IMR-90 (cell line): ENCODE measurements around the gene GALNT9. TPM values are rescaled to one million over a fixed set of nuclear protein-coding genes. Genes with fewer than 3 reads are reported as not detected.

Experiments used
- ATAC-seq: fragments of 200-7000 bp; cut with Tn5 transposase; 2 replicates; pipeline ENCODE4 v1.9.1; 2020; ENCODE audit warnings: low read depth, mild to moderate bottlenecking, moderate library complexity
- BruUV-seq: library from RNA; stranded (reverse); fragments of 400-500 nt; replicated peaks from 2 replicates; lab custom pipeline; 2021; lab: Mats Ljungman, UMichigan
- CTCF ChIA-PET: fragments of 300-600 bp; formaldehyde crosslinking; extraction: SDS; loops from one replicate; lab custom pipeline; 2021; ENCODE audit warnings: antibody characterized with exemption; lab: Yijun Ruan, JAX
- POLR2A ChIA-PET: fragments of 300-600 bp; sonication (Branson Sonifier 250); formaldehyde crosslinking; loops from one replicate; lab custom pipeline; 2022; ENCODE audit warnings: antibody characterized with exemption; ENCODE audit not compliant: unreplicated experiment; lab: Charles Lee
- DNase-seq: peaks from one replicate; pipeline ENCODE4 v3.0.0; 2013
- H2AFZ ChIP-seq: replicated peaks from 2 replicates; pipeline ENCODE3; 2013; ENCODE audit warnings: low read length, mild to moderate bottlenecking; ENCODE audit not compliant: poor library complexity
- H2AK5ac ChIP-seq: 2 replicates; pipeline ENCODE4 v1.6.1; 2013; ENCODE audit warnings: low read depth, low read length, inconsistent platforms
- H2AK9ac ChIP-seq: replicated peaks from 2 replicates; pipeline ENCODE3; 2013; ENCODE audit warnings: mild to moderate bottlenecking, low read depth, low read length, moderate library complexity; ENCODE audit not compliant: poor library complexity
- H2BK120ac ChIP-seq: 2 replicates; pipeline ENCODE4 v1.6.1; 2013; ENCODE audit warnings: low read depth, low read length, inconsistent platforms
- H2BK15ac ChIP-seq: 3 replicates; pipeline ENCODE4 v1.6.1; 2013; ENCODE audit warnings: low read depth, low read length, inconsistent platforms
- H2BK20ac ChIP-seq: 2 replicates; pipeline ENCODE4 v1.6.1; 2013; ENCODE audit warnings: low read depth, mild to moderate bottlenecking, inconsistent platforms, low read length, moderate library complexity
- H2BK5ac ChIP-seq: 2 replicates; pipeline ENCODE4 v1.6.1; 2013; ENCODE audit warnings: mild to moderate bottlenecking, low read depth, low read length, inconsistent platforms; ENCODE audit not compliant: poor library complexity, severe bottlenecking
- H3K14ac ChIP-seq: replicated peaks from 2 replicates; pipeline ENCODE4 v1.6.1; 2013; ENCODE audit warnings: low read depth, low read length, inconsistent platforms
- H3K18ac ChIP-seq: 2 replicates; pipeline ENCODE4 v1.6.1; 2013; ENCODE audit warnings: low read depth, low read length, control low read depth
- H3K23ac ChIP-seq: 2 replicates; pipeline ENCODE4 v1.6.1; 2013; ENCODE audit warnings: low read depth, low read length, inconsistent platforms
- H3K27ac ChIP-seq: 2 replicates; pipeline ENCODE4 v1.5.1; 2013; ENCODE audit warnings: mild to moderate bottlenecking, control low read depth, low read length; ENCODE audit not compliant: insufficient read depth
- H3K27me3 ChIP-seq: 2 replicates; pipeline ENCODE4 v1.6.1; 2013; ENCODE audit warnings: low read length; ENCODE audit not compliant: control insufficient read depth, insufficient read depth
- H3K36me3 ChIP-seq: 2 replicates; pipeline ENCODE4 v1.6.1; 2013; ENCODE audit warnings: low read length, mixed read lengths; ENCODE audit not compliant: control insufficient read depth, insufficient read depth
- H3K4ac ChIP-seq: 2 replicates; pipeline ENCODE4 v1.6.1; 2013; ENCODE audit warnings: low read depth, low read length, inconsistent platforms
- H3K4me1 ChIP-seq: 2 replicates; pipeline ENCODE4 v1.6.1; 2013; ENCODE audit warnings: low read length, mixed read lengths; ENCODE audit not compliant: control insufficient read depth, insufficient read depth
- H3K4me2 ChIP-seq: 2 replicates; pipeline ENCODE4 v1.6.1; 2013; ENCODE audit warnings: low read depth, mild to moderate bottlenecking, control low read depth, low read length, moderate library complexity
- H3K4me3 ChIP-seq: 2 replicates; pipeline ENCODE4 v1.5.1; 2013; ENCODE audit warnings: low read depth, mild to moderate bottlenecking, control low read depth, low read length, moderate library complexity; ENCODE audit not compliant: insufficient read depth
- H3K56ac ChIP-seq: 2 replicates; pipeline ENCODE4 v1.6.1; 2013; ENCODE audit warnings: low read length, inconsistent platforms; ENCODE audit not compliant: insufficient read depth; ENCODE audit errors: extremely low read depth
- H3K79me1 ChIP-seq, 2 experiments: 2 replicates each; pipeline ENCODE4 v1.6.1; 2013; ENCODE audit warnings: low read length in 2 of 2, inconsistent platforms in 1 of 2, low read depth in 1 of 2
- H3K9ac ChIP-seq: 2 replicates; pipeline ENCODE4 v1.6.1; 2013; ENCODE audit warnings: low read depth, low read length, control low read depth
- H3K9me1 ChIP-seq: 2 replicates; pipeline ENCODE4 v1.6.1; 2013; ENCODE audit warnings: low read length, inconsistent platforms; ENCODE audit not compliant: insufficient read depth
- H3K9me3 ChIP-seq: 2 replicates; pipeline ENCODE4 v1.6.1; 2013; ENCODE audit warnings: low read length; ENCODE audit not compliant: control insufficient read depth, insufficient read depth
- H4K20me1 ChIP-seq: 2 replicates; pipeline ENCODE4 v1.6.1; 2013; ENCODE audit warnings: low read length, inconsistent platforms; ENCODE audit not compliant: insufficient read depth
- H4K5ac ChIP-seq: 2 replicates; pipeline ENCODE4 v1.6.1; 2013; ENCODE audit warnings: mild to moderate bottlenecking, low read depth, low read length, control low read depth
- H4K8ac ChIP-seq, 2 experiments: 2 replicates each; pipeline ENCODE4 v1.6.1; 2013; ENCODE audit warnings: low read depth in 2 of 2, low read length in 2 of 2, control low read depth in 1 of 2, inconsistent platforms in 1 of 2
- H4K91ac ChIP-seq: 2 replicates; pipeline ENCODE4 v1.6.1; 2013; ENCODE audit warnings: low read depth, low read length, inconsistent platforms; ENCODE audit not compliant: insufficient read depth
- CEBPB ChIP-seq: IDR thresholded peaks from 2 replicates; pipeline ENCODE4 v1.6.1; 2012; ENCODE audit warnings: low read depth, low read length, improper control_type of control experiment
- CHD1 ChIP-seq: IDR thresholded peaks from 2 replicates; pipeline ENCODE4 v1.6.1; 2012; ENCODE audit warnings: low read depth, low read length, improper control_type of control experiment
- FOS ChIP-seq: fragments of 150-350 bp; IDR thresholded peaks from 2 replicates; pipeline ENCODE4 v1.6.1; 2016; ENCODE audit warnings: low read depth, low read length
- MAFK ChIP-seq: IDR thresholded peaks from 2 replicates; pipeline ENCODE4 v1.6.1; 2012; ENCODE audit warnings: low read depth, low read length, improper control_type of control experiment
- MAZ ChIP-seq: IDR thresholded peaks from 2 replicates; pipeline ENCODE4 v1.6.1; 2012; ENCODE audit warnings: low read depth, mild to moderate bottlenecking, low read length, improper control_type of control experiment, moderate library complexity, borderline replicate concordance
- MXI1 ChIP-seq: IDR thresholded peaks from 2 replicates; pipeline ENCODE4 v1.6.1; 2012; ENCODE audit warnings: low read depth, mild to moderate bottlenecking, low read length, moderate library complexity, borderline replicate concordance
- NFE2L2 ChIP-seq: fragments of 150-350 bp; IDR thresholded peaks from 2 replicates; pipeline ENCODE4 v1.6.1; 2016; ENCODE audit warnings: low read depth, mild to moderate bottlenecking, low read length
- POLR2A ChIP-seq: IDR thresholded peaks from 2 replicates; pipeline ENCODE4 v1.6.1; 2012; ENCODE audit warnings: mild to moderate bottlenecking, low read depth, low read length
- RAD21 ChIP-seq: IDR thresholded peaks from 2 replicates; pipeline ENCODE4 v1.6.1; 2012; ENCODE audit warnings: low read length, improper control_type of control experiment
- RCOR1 ChIP-seq: IDR thresholded peaks from 2 replicates; pipeline ENCODE4 v1.6.1; 2012; ENCODE audit warnings: mild to moderate bottlenecking, low read length, improper control_type of control experiment; ENCODE audit not compliant: insufficient replicate concordance
- RFX5 ChIP-seq: IDR thresholded peaks from 2 replicates; pipeline ENCODE4 v1.8.0; 2012; ENCODE audit warnings: low read depth, mild to moderate bottlenecking, low read length, moderate library complexity
- SMC3 ChIP-seq: fragments of 150-350 bp; IDR thresholded peaks from 2 replicates; pipeline ENCODE4 v1.6.1; 2016; ENCODE audit warnings: low read depth, mild to moderate bottlenecking, antibody characterized with exemption, low read length, moderate library complexity
- WGBS, 2 experiments: methylation state at CpG; one replicate each; pipeline versions ENCODE4 v1.1.5 to v1.1.7; 2013; ENCODE audit warnings: missing lambda C conversion rate in 2 of 2; ENCODE audit not compliant: insufficient read length in 1 of 2; ENCODE audit errors: extremely low coverage in 2 of 2; 5-methylcytosine and 5-hydroxymethylcytosine counted together
- dilution Hi-C: fragments of 300-500 bp; cut with HindIII; formaldehyde crosslinking; loops from one replicate; pipeline ENCODE4 v1.14.3; 2018; ENCODE audit warnings: low sequenced_read_pairs; ENCODE audit not compliant: unreplicated experiment
- in situ Hi-C: fragments of 300-500 bp; cut with MboI; formaldehyde crosslinking; loops from 3 replicates; pipeline ENCODE4 v1.14.3; 2019; ENCODE audit warnings: low sequenced_read_pairs, inconsistent platforms, mixed read lengths
- intact Hi-C: fragments of 100-400 bp; cut with micrococcal nuclease; formaldehyde crosslinking; loops from 2 replicates; pipeline ENCODE4 v1.10.0; 2022
- polyA plus RNA-seq, 3 experiments: library from polyadenylated mRNA; depleted of rRNA; stranded (reverse); fragments of >200 nt; gene quantifications; 2 replicates each; pipeline ENCODE4 v1.2.3, GENCODE V29; 2012; ENCODE audit warnings: low replicate concordance in 1 of 3
- total RNA-seq: library from RNA; depleted of rRNA; stranded (reverse); fragments of >200 nt; gene quantifications from 2 replicates; pipeline ENCODE4 v1.2.3, GENCODE V29; 2012
- TF ChIP-seq, protein P1 (sequence below): conservative IDR thresholded peaks from 2 replicates; pipeline ENCODE4 v1.5.1; 2012; ENCODE audit warnings: mild to moderate bottlenecking, low read depth, low read length, improper control_type of control experiment
- TF ChIP-seq, protein P2 (sequence below): fragments of 150-350 bp; IDR thresholded peaks from 2 replicates; pipeline ENCODE4 v1.6.1; 2017; ENCODE audit warnings: mild to moderate bottlenecking, antibody characterized with exemption, low read length, low read depth
- TF ChIP-seq, protein P3 (sequence below): fragments of 150-350 bp; IDR thresholded peaks from 2 replicates; pipeline ENCODE4 v1.6.1; 2016; ENCODE audit warnings: low read depth, mild to moderate bottlenecking, low read length, moderate library complexity, borderline replicate concordance

GALNT9 gene
- total and polyA plus RNA-seq, 2 of the 4 experiments (the other 2 are of a cell fraction), result under 0.01 to 0.12 TPM

DNA sequence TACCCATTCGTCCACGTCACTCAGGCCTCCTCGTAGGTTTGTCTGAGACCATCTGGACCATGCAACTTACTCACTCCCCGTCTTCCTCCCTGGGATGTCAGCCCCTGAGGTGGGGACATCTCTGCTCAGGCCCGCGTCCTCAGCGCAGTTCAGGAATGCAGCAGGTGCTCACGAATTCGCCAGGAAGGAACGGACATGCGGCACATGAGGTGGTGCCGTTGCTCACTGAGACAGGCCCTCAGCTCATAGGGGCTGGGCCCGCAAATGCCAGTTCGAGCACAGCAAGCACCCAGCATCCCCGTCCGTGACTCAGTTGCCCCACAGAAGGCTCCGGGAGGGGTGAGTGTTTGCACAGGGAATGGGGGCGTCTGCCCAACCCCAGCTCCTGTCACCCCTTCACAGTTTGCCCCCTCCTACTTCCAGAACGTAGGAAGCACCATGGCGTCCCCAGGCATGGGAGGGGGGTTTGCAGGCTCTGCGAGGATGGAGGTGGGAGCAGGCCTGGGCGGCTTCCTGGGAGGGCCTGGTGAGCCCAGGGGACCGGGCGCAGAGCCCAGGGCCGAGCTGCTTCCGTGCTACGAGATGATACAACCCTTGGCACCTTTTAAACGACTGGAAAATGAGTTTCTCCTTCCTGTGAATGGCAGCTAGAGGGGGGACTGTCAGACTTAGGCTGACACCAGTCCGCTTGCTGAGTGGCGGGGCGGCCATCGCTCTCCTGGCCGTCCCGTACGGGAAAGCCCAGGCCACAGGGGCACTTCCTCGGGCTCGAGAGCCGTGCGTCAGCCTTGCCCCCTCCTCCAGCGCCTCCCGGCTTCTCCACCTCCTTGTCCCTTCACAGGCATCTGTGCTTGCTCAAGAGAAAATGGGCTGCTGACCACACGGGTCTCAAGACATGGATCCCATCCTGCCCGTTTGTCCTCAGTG, 6.9 kb downstream of the GALNT9 start:
- no peak overlapping the region for H3K56ac ChIP-seq
- in situ Hi-C loops (no loop called here), dilution Hi-C loops (no loop called here), intact Hi-C loops (no loop called here)
- H3K9ac ChIP-seq, result no peak overlapping the region
- no peak overlapping the region for H4K91ac ChIP-seq
- H2BK5ac ChIP-seq, result no peak overlapping the region
- no peak overlapping the region for H2AK5ac ChIP-seq
- no peak overlapping the region for H3K4me3 ChIP-seq
- no peak overlapping the region for H2BK120ac ChIP-seq
- ChIA-PET POLR2A (no interaction called here), CTCF (no interaction called here)
- H3K23ac ChIP-seq, result no peak overlapping the region
- no peak overlapping the region for H3K4me2 ChIP-seq
- no peak overlapping the region for H3K27ac ChIP-seq
- H4K8ac ChIP-seq, result no peak overlapping the region
- ATAC-seq (no peak; the same call in 1 of the 2 replicates), DNase-seq (no peak)
- H3K4me1 ChIP-seq, result no peaks in the 10 kb centered on the region
- H3K9me3 ChIP-seq, result no peaks in the 10 kb centered on the region
- no peak overlapping the region for H2BK20ac ChIP-seq
- H3K18ac ChIP-seq, result no peak overlapping the region
- H3K14ac ChIP-seq, result no peak overlapping the region
- no TSS peak for BruUV-seq
- H4K5ac ChIP-seq, result no peak overlapping the region
- H2BK15ac ChIP-seq, result no peak overlapping the region
- no peak overlapping the region for H3K4ac ChIP-seq
- H4K20me1 ChIP-seq, result no peaks in the 10 kb centered on the region
- H3K27me3 ChIP-seq, result peaks cover 12% of the 10 kb centered on the region; the same call in 1 of the 2 replicates
- H3K9me1 ChIP-seq, result no peaks in the 10 kb centered on the region
- H3K79me1 ChIP-seq, result no peaks in the 10 kb centered on the region
- H2AFZ ChIP-seq, result no peak overlapping the region
- no peaks in the 10 kb centered on the region for H3K36me3 ChIP-seq
- no peak overlapping the region for H2AK9ac ChIP-seq
- 43% methylated on average over 10 of the region's 43 CpGs; no CpG with 5 or more reads in 1 of the 2 experiments for WGBS, 2 experiments
- TF ChIP-seq CEBPB, result no peak
- no peak for TF ChIP-seq SMC3
- no peak for TF ChIP-seq MAZ
- TF ChIP-seq, protein P1, sequence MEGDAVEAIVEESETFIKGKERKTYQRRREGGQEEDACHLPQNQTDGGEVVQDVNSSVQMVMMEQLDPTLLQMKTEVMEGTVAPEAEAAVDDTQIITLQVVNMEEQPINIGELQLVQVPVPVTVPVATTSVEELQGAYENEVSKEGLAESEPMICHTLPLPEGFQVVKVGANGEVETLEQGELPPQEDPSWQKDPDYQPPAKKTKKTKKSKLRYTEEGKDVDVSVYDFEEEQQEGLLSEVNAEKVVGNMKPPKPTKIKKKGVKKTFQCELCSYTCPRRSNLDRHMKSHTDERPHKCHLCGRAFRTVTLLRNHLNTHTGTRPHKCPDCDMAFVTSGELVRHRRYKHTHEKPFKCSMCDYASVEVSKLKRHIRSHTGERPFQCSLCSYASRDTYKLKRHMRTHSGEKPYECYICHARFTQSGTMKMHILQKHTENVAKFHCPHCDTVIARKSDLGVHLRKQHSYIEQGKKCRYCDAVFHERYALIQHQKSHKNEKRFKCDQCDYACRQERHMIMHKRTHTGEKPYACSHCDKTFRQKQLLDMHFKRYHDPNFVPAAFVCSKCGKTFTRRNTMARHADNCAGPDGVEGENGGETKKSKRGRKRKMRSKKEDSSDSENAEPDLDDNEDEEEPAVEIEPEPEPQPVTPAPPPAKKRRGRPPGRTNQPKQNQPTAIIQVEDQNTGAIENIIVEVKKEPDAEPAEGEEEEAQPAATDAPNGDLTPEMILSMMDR, result no peak
- no peak for TF ChIP-seq NFE2L2
- TF ChIP-seq, protein P2, sequence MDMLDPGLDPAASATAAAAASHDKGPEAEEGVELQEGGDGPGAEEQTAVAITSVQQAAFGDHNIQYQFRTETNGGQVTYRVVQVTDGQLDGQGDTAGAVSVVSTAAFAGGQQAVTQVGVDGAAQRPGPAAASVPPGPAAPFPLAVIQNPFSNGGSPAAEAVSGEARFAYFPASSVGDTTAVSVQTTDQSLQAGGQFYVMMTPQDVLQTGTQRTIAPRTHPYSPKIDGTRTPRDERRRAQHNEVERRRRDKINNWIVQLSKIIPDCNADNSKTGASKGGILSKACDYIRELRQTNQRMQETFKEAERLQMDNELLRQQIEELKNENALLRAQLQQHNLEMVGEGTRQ, result no peak
- no peak for TF ChIP-seq POLR2A
- TF ChIP-seq, protein P3, sequence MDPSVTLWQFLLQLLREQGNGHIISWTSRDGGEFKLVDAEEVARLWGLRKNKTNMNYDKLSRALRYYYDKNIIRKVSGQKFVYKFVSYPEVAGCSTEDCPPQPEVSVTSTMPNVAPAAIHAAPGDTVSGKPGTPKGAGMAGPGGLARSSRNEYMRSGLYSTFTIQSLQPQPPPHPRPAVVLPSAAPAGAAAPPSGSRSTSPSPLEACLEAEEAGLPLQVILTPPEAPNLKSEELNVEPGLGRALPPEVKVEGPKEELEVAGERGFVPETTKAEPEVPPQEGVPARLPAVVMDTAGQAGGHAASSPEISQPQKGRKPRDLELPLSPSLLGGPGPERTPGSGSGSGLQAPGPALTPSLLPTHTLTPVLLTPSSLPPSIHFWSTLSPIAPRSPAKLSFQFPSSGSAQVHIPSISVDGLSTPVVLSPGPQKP, result no peak
- TF ChIP-seq RCOR1, result no peak
- no peak for TF ChIP-seq CHD1
- no peak for TF ChIP-seq MXI1
- TF ChIP-seq FOS, result no peak
- no peak for TF ChIP-seq RFX5
- TF ChIP-seq MAFK, result no peak
- TF ChIP-seq RAD21, result no peak
